Activated T-helper 1 cell treated with Interleukin-2 at 50 U/mL for 16 hours (primary cell): ENCODE data around the gene N4BP3.
A peak's percentile ranks its signal among the peaks of the same experiment; 100 is the strongest.
"Not testable (repeated sequence)": the region's sequence is repeated elsewhere in the genome, so short reads cannot be mapped to it uniquely, and the experiment has no call there.

Source experiments
- DNase-seq: peaks from one replicate; pipeline ENCODE4 v3.0.0-alpha.2; 2020; ENCODE audit warnings: low read depth

The N4BP3 gene

DNA sequence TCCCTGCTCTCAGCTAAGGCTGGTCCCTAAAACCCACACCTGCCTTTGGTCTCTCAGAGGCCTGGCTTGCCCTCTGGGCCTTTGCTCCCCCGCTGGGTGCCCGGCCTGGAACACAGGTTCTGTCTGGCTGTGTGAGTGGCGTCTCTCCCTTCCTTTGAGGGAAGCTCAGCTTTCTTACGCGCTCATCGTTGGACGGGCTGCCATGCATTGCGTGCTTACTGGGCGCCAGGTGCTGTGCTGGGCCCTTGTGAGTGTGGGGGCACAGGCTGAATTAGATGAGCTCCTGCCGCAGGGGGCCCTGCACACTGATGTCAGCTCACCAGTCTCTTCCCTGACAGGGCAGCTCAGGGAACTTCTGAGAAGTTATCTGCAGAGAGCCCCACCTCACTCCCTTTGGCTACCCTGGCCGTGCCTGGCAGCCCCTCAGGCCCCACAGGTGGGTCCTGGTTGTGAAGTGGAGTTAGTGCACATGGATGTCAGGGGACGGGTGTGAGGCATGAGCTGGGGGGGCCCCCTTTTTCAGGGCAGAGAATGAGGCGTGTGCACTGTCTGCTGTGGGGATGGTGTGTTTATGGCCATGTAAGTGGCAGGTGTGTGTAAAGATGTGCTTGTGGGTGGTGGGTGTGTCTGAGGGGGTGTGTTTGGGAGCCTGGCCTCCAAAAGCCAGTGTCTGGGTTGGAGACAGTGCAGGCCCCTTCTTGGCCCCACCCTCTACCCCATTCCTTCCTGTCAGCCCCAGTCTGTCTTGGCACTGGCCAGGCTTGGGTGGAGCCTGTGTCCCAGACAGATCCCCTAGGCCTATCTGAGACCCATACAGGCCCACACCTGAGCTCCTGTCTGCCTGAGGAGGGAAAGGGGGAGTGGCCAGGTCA is 10.0 kb downstream of the N4BP3 start:
- DNase-seq: no peak

DNA sequence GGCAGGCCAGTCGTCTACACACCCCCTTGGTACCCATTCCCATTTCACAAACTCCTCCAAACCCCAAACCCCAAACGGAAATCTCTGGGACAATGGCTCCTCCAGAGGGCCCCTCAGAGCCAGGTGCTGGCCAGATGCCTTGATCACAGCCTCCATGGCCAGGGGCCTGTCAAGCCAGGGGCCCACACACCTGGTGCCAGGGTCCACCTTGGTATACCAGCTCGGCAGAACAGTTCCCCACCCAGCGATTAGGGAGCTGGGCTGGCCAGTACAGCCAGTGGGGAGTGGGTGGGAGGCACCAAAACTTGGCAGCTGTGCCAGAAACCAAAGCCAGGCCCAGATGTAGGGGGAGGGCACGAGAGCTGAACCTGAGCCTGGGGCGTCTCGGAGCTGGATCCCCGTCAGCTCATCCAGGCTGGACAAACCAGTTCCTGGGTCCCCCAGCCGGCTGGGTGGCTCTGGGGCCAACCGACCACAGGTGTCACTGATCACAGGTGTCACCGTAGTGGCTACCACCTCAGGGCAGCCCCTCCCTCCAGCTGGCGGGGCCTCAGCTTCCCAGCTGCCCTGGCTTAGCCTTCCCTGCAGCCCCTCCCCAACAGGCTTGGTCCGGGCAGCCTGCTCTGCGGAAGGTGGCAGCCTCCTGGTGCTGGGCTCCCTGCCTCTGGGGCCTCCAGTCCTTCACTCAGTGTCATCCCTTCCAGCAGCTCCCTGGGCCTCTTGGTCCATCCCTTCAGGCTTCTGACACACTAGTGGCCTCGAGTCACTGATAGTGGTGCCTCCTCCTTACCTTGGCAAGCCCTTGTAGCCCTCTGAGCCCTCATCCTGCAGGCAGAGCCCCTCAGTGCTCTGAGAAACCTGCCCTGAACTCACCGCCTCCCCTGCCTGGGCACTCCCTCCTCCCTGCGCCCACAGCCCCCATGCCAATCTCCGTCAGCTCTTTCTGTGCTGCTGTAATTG is 10.9 kb downstream of the N4BP3 start:
- no peak for DNase-seq

DNA sequence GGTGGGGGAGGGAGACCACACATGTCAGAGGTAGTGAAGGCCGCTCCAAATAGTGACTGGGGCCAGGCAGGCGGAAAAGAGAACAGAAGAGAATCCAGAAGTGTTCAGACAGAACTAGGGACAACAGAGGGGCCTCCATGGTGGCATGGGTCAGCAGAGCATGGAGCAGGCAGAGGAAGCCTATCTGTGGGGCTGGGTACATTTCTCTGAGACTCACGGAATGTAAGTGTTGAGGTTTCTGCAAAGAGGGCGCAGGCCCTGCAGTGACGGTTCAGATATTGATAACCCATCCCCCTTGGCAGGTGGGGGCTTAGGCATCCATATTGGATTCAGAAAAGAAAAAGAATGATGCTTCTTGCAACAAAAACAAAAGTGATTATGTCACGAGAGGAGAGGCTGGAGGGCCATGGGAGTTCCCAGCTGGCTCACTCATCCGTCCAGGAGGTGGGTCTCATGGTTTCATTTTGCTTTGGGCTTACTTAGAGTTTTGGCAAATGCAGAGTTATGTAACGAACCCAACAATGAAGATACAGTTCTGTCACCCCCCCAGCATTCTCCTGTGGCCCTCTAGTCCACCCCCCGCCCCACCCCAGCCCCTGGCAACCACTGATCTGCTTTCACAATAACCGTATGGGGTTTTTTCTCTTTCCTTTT is 12.0 kb downstream of the N4BP3 start:
- DNase-seq: no peak

DNA sequence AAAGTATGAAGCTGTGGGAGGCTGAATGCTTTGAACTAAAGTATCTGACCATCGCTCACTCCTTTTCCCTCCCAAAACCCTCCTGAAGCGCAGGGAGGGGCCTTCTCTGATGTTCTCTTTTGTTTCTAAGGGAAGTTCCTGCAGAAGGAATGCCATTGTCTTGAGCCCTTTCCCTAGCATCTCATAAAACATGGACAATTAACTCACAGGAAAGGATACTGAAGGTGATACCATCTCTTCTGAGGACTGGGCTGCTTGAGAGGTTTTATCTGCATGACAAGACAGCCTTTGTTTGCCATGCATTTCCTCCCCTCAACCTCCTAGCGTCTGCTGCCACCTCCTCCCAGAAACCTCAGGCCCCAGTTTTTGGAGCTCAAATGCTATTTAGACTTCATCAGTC is 13.2 kb downstream of the N4BP3 start:
- DNase-seq: no peak

DNA sequence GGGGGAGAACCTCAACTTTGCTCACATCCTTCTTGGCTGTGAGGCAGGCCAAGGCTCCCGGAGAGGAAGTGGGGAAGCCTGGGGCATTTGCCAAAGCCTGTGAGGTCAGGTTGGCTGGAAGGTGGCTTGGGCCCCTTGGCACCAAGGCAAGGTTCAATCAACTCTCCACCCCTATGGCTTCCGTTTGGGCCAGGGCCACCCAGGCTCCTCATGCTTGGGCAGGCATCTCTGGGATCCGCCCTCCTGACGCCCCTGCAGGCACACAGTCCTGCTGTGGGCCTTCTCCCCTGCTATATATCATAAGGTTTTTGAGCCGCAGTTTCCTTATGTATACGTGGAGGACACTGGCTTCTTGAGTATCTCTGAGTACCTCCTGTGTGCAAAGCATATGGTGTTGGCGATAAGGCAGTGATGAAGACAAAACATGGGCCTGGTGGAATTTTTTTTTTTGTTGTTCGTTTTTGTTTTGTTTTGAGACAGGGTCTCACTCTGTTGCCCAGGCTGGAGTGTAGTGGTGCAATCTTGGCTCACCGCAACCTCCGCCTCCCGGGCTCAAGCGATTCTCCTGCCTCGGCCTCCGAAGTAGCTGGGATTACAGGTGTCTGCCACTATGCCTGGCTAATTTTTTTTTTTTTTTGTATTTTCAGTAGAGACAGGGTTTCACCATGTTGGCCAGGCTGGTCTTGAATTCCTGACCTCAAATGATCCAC is 14.1 kb downstream of the N4BP3 start:
- DNase-seq: not testable (repeated sequence)

DNA sequence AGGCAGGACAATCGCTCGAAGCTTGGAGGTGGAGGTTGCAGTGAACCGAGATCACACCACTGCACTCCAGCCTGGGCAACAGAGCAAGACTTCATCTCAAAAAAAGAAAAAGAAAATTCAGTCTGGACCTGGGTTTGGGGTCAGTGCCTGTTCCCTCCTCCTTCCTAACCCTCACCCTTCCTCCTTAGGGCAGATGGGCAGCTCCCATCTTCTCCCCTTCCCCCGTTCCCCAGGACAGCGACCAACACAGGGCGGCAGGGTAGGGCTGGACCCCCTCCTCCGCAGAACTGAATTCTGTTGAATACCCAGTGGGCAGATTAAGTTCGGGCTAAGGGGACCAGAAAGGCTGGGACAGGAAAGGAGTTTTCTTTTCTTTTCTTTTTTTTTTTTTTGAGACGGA is 16.0 kb downstream of the N4BP3 start:
- DNase-seq: no peak

DNA sequence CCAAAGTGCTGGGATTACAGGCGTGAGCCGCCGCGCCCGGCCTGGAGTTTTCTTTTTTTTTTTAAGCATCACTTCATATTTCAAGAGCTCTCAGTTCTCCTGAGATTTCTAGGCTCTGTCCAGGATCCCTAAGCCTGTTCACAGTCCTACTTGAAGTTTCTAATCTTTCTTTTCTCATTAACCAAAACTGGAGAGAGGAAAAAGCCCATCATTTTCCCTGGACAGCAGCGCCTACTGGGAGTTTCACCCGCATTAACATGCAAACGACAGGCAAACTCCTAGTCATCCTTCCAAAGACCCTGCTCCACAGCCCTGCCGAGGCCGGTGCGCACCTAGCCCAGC is 16.9 kb downstream of the N4BP3 start:
- not testable (repeated sequence) for DNase-seq

DNA sequence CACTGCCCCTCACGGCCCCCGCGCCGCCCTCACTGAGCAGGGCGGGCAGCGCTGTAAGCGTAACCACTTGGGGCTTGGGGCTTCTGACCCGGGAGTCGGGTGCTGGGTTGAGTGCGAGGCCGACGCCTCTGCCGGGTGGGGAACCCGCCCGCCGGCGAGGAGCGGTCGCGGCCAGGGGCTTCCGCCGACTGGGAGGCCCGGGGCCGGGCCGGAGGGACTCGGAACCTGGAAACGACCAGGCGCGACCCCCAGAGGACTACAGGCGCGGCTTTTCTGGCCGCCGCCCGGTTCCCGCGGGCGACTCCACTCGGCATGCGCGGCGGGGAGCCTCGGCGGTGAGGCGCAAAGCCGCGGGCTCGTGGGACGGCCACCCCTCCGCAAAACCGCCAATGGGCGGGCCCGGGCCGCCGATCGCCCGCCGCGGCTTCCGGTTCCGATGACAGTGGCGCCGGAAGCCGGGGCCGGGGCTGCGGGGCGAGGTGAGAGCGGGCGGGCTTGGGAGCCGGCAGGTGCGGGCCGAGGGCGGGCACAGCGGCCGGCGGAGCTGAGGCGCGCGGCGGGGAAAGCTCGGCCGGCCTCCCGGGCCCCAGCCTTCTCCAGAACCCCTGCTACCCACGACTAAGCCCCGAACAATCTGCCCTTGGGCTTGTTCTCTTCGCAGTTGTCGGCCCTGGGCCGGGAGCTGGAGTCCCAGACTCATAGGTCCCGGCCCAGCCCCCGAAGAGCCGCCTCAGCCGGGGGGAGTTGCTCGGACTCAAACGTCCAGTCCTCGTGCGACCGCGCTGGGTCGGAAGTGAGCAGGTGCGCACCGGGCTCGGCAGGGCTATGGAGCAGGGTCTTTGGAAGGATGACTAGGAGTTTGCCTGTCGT is 17.5 kb downstream of the N4BP3 start, which contains the start of gene RMND5B:
Gene RMND5B, plus strand, starts transcription at position 439 of the 870 bp plus-strand sequence. CDS start 7,106 bp downstream, outside the sequence.
- peak; percentile 77 for DNase-seq

DNA sequence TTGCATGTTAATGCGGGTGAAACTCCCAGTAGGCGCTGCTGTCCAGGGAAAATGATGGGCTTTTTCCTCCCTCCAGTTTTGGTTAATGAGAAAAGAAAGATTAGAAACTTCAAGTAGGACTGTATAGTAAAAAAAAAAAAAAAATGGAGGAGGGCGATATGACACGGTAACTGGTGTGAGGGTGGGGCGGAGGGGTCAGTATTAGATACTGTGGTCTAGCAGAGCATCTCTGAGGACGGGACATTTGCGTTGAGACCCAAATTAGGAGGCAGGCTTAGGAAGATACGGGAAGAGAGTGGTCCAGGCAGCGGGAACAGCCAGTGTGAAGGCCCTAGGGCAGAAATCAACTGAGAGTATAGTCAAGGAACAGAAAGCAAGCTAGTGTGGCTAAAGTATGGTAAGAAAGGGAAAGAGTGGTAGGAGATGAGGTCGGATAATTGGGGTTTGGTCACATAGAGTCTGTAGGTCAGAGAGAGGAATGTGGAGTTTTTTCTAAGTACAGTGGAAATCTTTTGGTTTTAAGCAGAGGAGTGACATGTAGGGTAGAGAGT is 18.2 kb downstream of the N4BP3 start:
- no peak for DNase-seq

DNA sequence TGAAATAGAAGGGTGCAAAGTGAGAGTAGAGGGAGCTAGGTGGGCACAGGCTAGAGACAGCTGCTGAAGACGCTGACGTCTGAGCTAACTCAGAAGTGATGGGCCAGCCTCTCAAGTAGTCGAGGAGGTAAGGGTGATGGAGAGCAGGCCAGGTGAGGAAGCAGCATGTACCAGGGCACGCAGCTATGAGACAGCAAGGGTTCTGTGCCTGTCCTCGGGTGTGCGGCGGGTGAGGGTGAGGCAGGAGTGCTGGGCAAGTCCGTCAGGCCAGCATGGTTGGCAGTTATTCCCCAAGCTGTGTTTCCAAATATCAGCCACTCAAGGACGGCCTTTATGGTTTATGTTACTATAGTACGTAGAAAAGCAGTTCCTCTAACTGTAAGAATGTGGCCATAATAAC is 23.7 kb downstream of the N4BP3 start:
- no peak for DNase-seq

DNA sequence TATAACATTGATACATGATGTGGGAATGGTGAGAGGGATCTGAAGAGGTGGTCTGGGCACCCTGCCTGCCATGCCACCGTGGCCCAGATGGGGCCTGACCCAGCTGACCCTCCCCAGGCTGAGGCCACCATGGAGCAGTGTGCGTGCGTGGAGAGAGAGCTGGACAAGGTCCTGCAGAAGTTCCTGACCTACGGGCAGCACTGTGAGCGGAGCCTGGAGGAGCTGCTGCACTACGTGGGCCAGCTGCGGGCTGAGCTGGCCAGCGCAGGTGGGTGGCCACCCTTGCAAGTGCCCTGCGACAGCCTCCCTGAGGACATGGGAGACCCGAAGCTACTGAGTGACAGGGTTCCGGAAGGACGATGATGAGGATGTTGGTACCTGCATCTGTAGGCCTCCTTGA is 24.7 kb downstream of the N4BP3 start:
- DNase-seq: no peak

DNA sequence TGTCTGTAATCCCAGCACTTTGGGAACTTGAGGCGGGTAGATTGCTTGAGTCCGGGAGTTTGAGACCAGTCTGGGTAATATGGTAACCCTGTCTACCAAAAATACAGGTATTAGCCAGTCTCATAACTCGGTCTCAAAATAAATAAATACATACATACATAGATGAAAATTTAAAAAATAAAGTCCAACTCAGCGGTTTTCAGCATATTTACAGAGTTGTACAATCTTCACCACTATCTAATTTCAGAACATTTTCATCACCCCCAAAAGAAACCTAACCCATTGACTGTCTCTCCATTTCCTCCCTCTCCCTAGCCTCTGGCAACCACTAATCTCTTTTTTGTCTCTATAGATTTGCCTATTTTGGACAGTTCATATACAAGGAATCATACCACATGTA is 28.2 kb downstream of the N4BP3 start:
- no peak for DNase-seq

DNA sequence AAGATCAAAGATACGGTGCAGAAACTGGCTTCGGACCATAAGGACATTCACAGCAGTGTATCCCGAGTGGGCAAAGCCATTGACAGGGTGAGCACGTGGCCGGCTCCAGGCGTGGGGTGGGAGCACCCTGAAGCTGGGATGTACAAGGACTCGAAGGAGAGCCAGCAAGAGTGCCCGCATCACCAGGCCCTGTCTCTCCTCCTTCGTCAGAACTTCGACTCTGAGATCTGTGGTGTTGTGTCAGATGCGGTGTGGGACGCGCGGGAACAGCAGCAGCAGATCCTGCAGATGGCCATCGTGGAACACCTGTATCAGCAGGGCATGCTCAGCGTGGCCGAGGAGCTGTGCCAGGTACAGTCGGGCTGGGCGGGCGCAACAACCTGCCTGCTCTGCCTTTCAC is 29.3 kb downstream of the N4BP3 start:
- DNase-seq: no peak

DNA sequence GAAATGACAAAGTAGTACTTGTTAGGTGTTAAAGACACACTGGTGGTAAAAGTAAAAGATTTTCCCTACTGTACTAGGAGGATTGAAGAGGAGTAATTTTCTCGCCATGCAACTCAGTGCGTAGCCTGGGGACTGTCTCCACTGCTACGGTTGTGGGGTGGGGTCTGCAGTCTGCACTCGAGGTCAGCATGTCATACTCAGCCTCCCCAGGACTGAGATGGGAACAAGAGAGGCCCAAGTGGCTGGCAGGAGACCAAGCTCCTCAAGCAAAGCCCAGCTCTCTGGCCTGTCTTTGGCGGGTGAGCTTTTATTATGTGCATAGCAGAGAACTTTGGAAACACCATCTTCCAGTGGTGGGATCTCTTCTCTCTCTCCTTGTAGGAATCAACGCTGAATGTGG is 29.9 kb downstream of the N4BP3 start:
- no peak for DNase-seq

DNA sequence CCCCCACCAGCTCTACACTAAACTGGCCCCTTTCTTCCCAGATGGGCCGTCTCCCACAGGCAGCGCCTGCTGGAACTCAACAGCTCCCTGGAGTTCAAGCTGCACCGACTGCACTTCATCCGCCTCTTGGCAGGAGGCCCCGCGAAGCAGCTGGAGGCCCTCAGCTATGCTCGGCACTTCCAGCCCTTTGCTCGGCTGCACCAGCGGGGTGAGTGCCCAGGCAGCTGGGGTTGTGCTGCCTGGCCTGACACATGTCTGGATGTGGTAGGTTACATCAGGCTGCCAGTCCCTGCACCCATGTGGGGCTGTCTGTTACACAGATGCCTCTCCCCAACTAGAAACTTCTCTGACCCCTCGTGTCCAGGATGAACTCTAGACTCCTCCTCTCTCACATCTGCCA is 30.6 kb downstream of the N4BP3 start:
- no peak for DNase-seq

DNA sequence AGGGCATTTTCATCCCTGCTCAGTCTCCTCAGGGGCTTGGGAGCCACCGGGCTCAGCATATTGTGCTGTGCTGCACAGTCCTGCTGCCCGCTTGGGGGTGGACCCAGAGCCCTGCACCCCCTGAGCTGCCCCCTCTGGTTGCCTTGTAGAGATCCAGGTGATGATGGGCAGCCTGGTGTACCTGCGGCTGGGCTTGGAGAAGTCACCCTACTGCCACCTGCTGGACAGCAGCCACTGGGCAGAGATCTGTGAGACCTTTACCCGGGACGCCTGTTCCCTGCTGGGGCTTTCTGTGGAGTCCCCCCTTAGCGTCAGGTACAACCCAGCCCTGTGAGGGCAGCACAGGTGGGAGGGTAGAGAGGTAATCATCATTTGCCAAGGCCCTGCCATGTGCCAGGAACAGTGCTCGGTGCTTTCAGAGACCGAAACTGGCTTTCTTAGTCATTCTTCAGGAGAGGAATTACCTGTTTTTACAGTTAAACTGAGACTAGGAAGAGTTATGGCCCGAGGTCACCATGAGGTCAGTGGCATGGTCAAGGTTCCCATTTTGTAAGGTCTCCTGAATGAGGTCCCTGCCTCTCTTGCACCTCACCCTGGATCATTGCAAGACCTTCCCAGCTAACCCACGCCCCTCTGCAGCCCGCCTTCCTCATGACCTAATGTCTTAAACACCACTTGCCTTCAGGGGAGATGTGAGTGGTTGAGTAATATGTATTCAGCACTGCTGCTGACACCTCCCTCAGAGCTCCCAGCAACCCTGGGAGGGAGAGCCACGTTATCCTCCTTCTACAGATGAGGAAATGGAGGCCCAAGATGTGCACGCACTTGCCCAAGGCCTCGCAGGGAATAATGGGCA is 32.9 kb downstream of the N4BP3 start:
- peak; percentile 59 for DNase-seq

DNA sequence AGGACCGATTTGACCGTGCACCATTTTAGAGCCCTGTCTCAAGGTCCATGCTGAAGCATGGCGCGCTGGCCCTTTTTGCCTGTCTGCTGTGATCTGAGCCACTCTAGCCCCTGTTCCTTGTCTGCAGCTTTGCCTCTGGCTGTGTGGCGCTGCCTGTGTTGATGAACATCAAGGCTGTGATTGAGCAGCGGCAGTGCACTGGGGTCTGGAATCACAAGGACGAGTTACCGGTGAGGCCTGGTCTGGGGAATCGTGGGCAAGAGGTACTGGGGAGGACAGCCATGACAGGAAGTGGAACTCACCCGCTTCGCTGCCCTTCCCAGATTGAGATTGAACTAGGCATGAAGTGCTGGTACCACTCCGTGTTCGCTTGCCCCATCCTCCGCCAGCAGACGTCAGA is 34.1 kb downstream of the N4BP3 start:
- DNase-seq: no peak

DNA sequence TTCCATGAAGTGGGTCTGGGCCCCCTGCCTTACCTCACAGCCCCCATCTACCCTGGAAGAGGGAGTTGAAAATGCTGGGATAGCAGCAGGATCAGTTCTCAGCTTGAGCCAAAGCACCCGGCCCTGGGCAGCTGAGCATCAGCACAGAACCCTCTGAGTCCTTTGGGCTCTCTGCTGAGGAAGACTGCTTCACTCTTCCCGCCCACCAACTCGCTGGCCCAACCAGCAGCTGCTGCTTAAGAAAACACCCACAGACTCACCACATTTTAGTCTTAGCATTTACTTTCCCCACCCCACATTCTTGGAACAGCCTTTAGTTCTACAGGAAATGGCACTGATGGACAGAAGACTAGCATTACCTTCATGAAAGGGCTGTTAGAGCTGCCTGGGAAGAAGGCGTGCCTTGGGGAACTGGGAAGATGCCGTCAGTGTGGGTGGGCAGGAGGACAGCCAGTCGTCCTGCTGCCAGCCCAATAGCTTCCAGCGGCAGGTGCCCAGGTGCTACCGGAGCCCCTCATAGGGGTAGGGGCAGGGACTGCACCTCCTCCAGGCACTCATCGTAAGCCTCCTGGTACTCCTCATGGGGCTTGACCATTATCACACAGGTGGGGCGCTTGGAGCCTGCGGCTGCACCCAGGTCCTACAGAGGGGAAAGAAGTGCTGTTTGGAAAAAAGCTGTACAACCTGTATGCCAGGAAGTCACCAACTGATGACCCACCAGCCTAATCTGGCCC is 36.0 kb downstream of the N4BP3 start:
- DNase-seq: no peak
